Psoas muscle (tissue), 8 donors: ENCODE results near the gene NEK7. TPM values are rescaled to one million over a fixed set of nuclear protein-coding genes. Genes with fewer than 3 reads are reported as not detected.

Source experiments
- ATAC-seq, 4 donors: fragments of 200-7000 bp; cut with Tn5 transposase; one replicate each; pipeline ENCODE4 v1.9.1; 2020; ENCODE audit warnings: moderate library complexity in 3 of 4, mild to moderate bottlenecking in 2 of 4
- DNase-seq, 2 donors: peaks; one replicate each; pipeline ENCODE4 v3.0.0-alpha.2; 2020
- H3K27ac ChIP-seq: fragments of 200-600 bp; one replicate; pipeline ENCODE4 v1.8.0; 2022
- H3K27me3 ChIP-seq, 3 donors: fragments of 200-600 bp in 1 of 3; one replicate each; pipeline versions ENCODE4 v1.6.1 to v1.8.0; 2013 to 2022; ENCODE audit warnings: low read length in 2 of 3, mild to moderate bottlenecking in 2 of 3, moderate library complexity in 1 of 3; ENCODE audit not compliant: insufficient read depth in 3 of 3
- H3K36me3 ChIP-seq, 2 donors: fragments of 200-600 bp in 1 of 2; one replicate each; pipeline versions ENCODE4 v1.6.1 to v1.8.0; 2013 to 2022; ENCODE audit warnings: low read depth in 1 of 2, mild to moderate bottlenecking in 1 of 2, moderate library complexity in 1 of 2; ENCODE audit not compliant: insufficient read depth in 1 of 2
- H3K4me1 ChIP-seq: fragments of 200-600 bp; one replicate; pipeline ENCODE4 v1.8.0; 2022
- H3K4me3 ChIP-seq: fragments of 200-600 bp; one replicate; pipeline ENCODE4 v1.8.0; 2022; ENCODE audit warnings: mild to moderate bottlenecking
- H3K9me3 ChIP-seq: fragments of 200-600 bp; one replicate; pipeline ENCODE4 v1.8.0; 2022
- CTCF ChIP-seq: fragments of 200-600 bp; IDR thresholded peaks from one replicate; pipeline ENCODE4 v1.8.0; 2022; ENCODE audit warnings: antibody characterized with exemption
- WGBS, 3 donors: extraction: QIAGEN DNeasy Blood & Tissue Kit; methylation state at CpG; one replicate each; pipeline versions ENCODE4 v1.1.6 to v1.1.7; 2013; 5-methylcytosine and 5-hydroxymethylcytosine counted together
- intact Hi-C, 2 donors: fragments of 100-400 bp; cut with DNase I; formaldehyde crosslinking; loops; one replicate each; pipeline versions ENCODE4 v1.11.0 to v1.14.2; 2022
- long read RNA-seq, 2 donors: library from polyadenylated mRNA; unstranded; transcript quantifications; one replicate each; pipeline ENCODE4 v2.0.0, GENCODE V29; 2021
- polyA plus RNA-seq, 3 donors: library from polyadenylated mRNA; stranded (reverse); fragments of 200-250 nt; gene quantifications; one replicate each; pipeline ENCODE4 v1.2.3, GENCODE V29; 2013
- total RNA-seq, 4 donors: library from RNA; stranded (reverse); fragmentation: NEBNext Ultra II Directional in 2 of 4; extraction: Animal tissue kit (Norgen Biotek cat#: 25700) in 2 of 4; gene quantifications; one replicate each; pipeline versions ENCODE4 v1.2.1 to v1.2.4, GENCODE V29; 2021 to 2023
- donor health status: healthy with polysubstance abuse.
- donor health status: DM: no; HTN: no; CAD: no; lungs with moderate emphysema.
- donor health status: Bipolar disorder and iron deficiency.
- donor health status: healthy.
- donor health status: DM: yes; HTN: yes; CAD: no.
- donor health status: DM: no; HTN: no; CAD: no.
- donor health status: DM: no; HTN: no; CAD: no.
- donor health status: DM: yes; HTN: yes; CAD: no.

Gene NEK7
- total RNA-seq (10 to 100 TPM; 51.7 to 88.2 (median 74.1) TPM), polyA plus RNA-seq (10 to 100 TPM; 10.1 to 70.5 (median 22.0) TPM)
- long read RNA-seq, donor 1, full-length matches to known transcripts, result 86 of 99 reads
- long read RNA-seq, donor 1, partial matches to known transcripts, result 2 of 99 reads
- long read RNA-seq, donor 1, other reads (novel, unspliced or antisense), result 11 of 99 reads
- long read RNA-seq, donor 2, full-length matches to known transcripts, result 87 of 104 reads
- long read RNA-seq, donor 2, partial matches to known transcripts, result 3 of 104 reads
- long read RNA-seq, donor 2, other reads (novel, unspliced or antisense), result 14 of 104 reads

- ATAC-seq (peak; percentile 77 to 81 (median 80)), DNase-seq (peak; percentile 86 to 90)
- TF ChIP-seq CTCF, result peak; percentile 7
- Histone ChIP-seq H3K9me3 (no peaks in the 10 kb centered on the region), H3K4me1 (peaks cover 57% of the 10 kb centered on the region), H3K27me3 (no peaks in the 10 kb centered on the region), H3K27ac (peak within 1 kb of the TSS; percentile 94), H3K36me3 (no peaks in the 10 kb centered on the region), H3K4me3 (peak within 1 kb of the TSS; percentile 83)
- intact Hi-C loops, result loop anchor here in 1 of 2 donors (10.0 kb wide), 2 partner anchors 72 to 252 kb away; partner anchors contain the start of gene C1orf53
- 0 to 1% (median 0%) methylated on average over 34 to 63 of the region's 63 CpGs for WGBS, 3 donors
Observed at GRCh38 chr1:198156745-198157240, at the start of gene NEK7. Gene NEK7 (plus strand): TSS chr1:198156998. CDS start chr1:198232581, 75,583 bp downstream.

GRCh38 chr1:198107091-198107501 lies 49.7 kb upstream of the NEK7 start:
- 93 to 97% (median 97%) methylated on average over 2 of the region's 2 CpGs for WGBS, 3 donors
- no peak overlapping the region for H3K4me3 ChIP-seq

GRCh38 chr1:198108636-198109370 lies 48.0 kb upstream of the NEK7 start:
- no peak for TF ChIP-seq CTCF
- ATAC-seq, result no peak
- no peak overlapping the region for H3K27ac ChIP-seq
- no peaks in the 10 kb centered on the region for H3K9me3 ChIP-seq
- intact Hi-C loops, result no loop called here
- DNase-seq, result no peak
- 79 to 95% (median 86%) methylated on average over 1 of the region's 1 CpG for WGBS, 3 donors
- H3K27me3 ChIP-seq, result no peaks in the 10 kb centered on the region
- no peak overlapping the region for H3K4me3 ChIP-seq
- H3K4me1 ChIP-seq, result no peaks in the 10 kb centered on the region
- H3K36me3 ChIP-seq, result no peaks in the 10 kb centered on the region

More at GRCh38 chr1:198107091-198107501, 49.7 kb upstream of the NEK7 start:
- H3K9me3 ChIP-seq, result no peaks in the 10 kb centered on the region
- no peak for TF ChIP-seq CTCF
- H3K36me3 ChIP-seq, result no peaks in the 10 kb centered on the region
- H3K4me1 ChIP-seq, result no peaks in the 10 kb centered on the region
- intact Hi-C loops, result no loop called here
- ATAC-seq (no peak), DNase-seq (no peak)
- H3K27ac ChIP-seq, result no peak overlapping the region
- no peaks in the 10 kb centered on the region for H3K27me3 ChIP-seq

GRCh38 chr1:198109371-198109715 lies 47.5 kb upstream of the NEK7 start:
- no peak overlapping the region for H3K4me3 ChIP-seq
- no peaks in the 10 kb centered on the region for H3K9me3 ChIP-seq
- intact Hi-C loops, result no loop called here
- no peaks in the 10 kb centered on the region for H3K4me1 ChIP-seq
- TF ChIP-seq CTCF, result no peak
- no peak overlapping the region for H3K27ac ChIP-seq
- no peak for ATAC-seq
- H3K27me3 ChIP-seq, result no peaks in the 10 kb centered on the region
- no peaks in the 10 kb centered on the region for H3K36me3 ChIP-seq
- DNase-seq, result no peak
